Common myeloid progenitor, CD34-positive (primary cell): Measurements from ENCODE around the gene IER5. TPM values are rescaled to one million over a fixed set of nuclear protein-coding genes. Genes with fewer than 3 reads are reported as not detected.
"Not testable (repeated sequence)": the region's sequence is repeated elsewhere in the genome, so short reads cannot be mapped to it uniquely, and the experiment has no call there.

ENCODE experiments used
- CTCF ChIA-PET: fragments of 350-600 bp; sonication (Branson Sonifier 250); formaldehyde crosslinking; loops from one replicate; lab custom pipeline; 2021; ENCODE audit warnings: antibody characterized with exemption; lab: Charles Lee
- POLR2A ChIA-PET: fragments of 350-600 bp; sonication (Branson Sonifier 250); formaldehyde crosslinking; loops from one replicate; lab custom pipeline; 2021; ENCODE audit warnings: antibody characterized with exemption; lab: Charles Lee
- DNase-seq, 3 donors: peaks; one replicate each; pipeline versions ENCODE4 v3.0.0 to v3.0.0-alpha.2; 2013
- H3K27ac ChIP-seq, 2 experiments: 1 replicate in 1 of 2; 2 replicates in 1 of 2; pipeline ENCODE4 v1.7.0; 2013; ENCODE audit warnings: inconsistent platforms in 2 of 2, low read length in 2 of 2, mild to moderate bottlenecking in 2 of 2, low read depth in 1 of 2, moderate library complexity in 1 of 2; ENCODE audit not compliant: severe bottlenecking in 2 of 2, insufficient read depth in 1 of 2, poor library complexity in 1 of 2
- H3K27me3 ChIP-seq, 5 experiments: replicated peaks in 2 of 5; 1 replicate in 3 of 5; 2 replicates in 2 of 5; pipeline versions ENCODE4 v1.6.1 to v1.7.0; 2013; ENCODE audit warnings: low read length in 4 of 5, mild to moderate bottlenecking in 2 of 5, moderate library complexity in 2 of 5, inconsistent platforms in 1 of 5; ENCODE audit not compliant: insufficient read depth in 5 of 5, control insufficient read depth in 4 of 5
- H3K36me3 ChIP-seq, 4 experiments: 1 replicate in 2 of 4; 2 replicates in 2 of 4; pipeline versions ENCODE4 v1.6.1 to v1.7.0; 2013; ENCODE audit warnings: low read length in 3 of 4, control low read depth in 1 of 4, mild to moderate bottlenecking in 1 of 4; ENCODE audit not compliant: control insufficient read depth in 4 of 4, insufficient read depth in 4 of 4
- H3K4me1 ChIP-seq, 4 experiments: 1 replicate in 3 of 4; 2 replicates in 1 of 4; pipeline versions ENCODE4 v1.6.1 to v1.7.1; 2013; ENCODE audit warnings: low read length in 3 of 4, mild to moderate bottlenecking in 3 of 4, control low read depth in 1 of 4, inconsistent platforms in 1 of 4, moderate library complexity in 1 of 4; ENCODE audit not compliant: control insufficient read depth in 4 of 4, insufficient read depth in 4 of 4; ENCODE audit errors: control extremely low read depth in 1 of 4
- H3K4me3 ChIP-seq, 7 experiments: 1 replicate in 4 of 7; 2 replicates in 3 of 7; pipeline versions ENCODE4 v1.5.1 to v1.7.0; 2013; ENCODE audit warnings: mild to moderate bottlenecking in 7 of 7, low read length in 6 of 7, moderate library complexity in 6 of 7, inconsistent platforms in 2 of 7, low read depth in 2 of 7, control low read depth in 1 of 7; ENCODE audit not compliant: insufficient read depth in 4 of 7, control insufficient read depth in 1 of 7; ENCODE audit errors: extremely low read depth in 1 of 7
- H3K9me3 ChIP-seq, 5 experiments: 1 replicate in 4 of 5; 2 replicates in 1 of 5; pipeline versions ENCODE4 v1.6.1 to v1.7.1; 2013; ENCODE audit warnings: low read length in 4 of 5, mild to moderate bottlenecking in 2 of 5, inconsistent platforms in 1 of 5, low read depth in 1 of 5, moderate library complexity in 1 of 5; ENCODE audit not compliant: control insufficient read depth in 4 of 5, insufficient read depth in 2 of 5; ENCODE audit errors: control extremely low read depth in 1 of 5
- WGBS: methylation state at CpG from one replicate; pipeline ENCODE4 v1.1.5; 2013; ENCODE audit not compliant: insufficient coverage; 5-methylcytosine and 5-hydroxymethylcytosine counted together
- polyA plus RNA-seq: library from polyadenylated mRNA; unstranded; fragments of 120-200 nt; gene quantifications from one replicate; pipeline ENCODE4 v1.2.1, GENCODE V29; 2013

IER5 gene
- 19.7 TPM for polyA plus RNA-seq

DNA sequence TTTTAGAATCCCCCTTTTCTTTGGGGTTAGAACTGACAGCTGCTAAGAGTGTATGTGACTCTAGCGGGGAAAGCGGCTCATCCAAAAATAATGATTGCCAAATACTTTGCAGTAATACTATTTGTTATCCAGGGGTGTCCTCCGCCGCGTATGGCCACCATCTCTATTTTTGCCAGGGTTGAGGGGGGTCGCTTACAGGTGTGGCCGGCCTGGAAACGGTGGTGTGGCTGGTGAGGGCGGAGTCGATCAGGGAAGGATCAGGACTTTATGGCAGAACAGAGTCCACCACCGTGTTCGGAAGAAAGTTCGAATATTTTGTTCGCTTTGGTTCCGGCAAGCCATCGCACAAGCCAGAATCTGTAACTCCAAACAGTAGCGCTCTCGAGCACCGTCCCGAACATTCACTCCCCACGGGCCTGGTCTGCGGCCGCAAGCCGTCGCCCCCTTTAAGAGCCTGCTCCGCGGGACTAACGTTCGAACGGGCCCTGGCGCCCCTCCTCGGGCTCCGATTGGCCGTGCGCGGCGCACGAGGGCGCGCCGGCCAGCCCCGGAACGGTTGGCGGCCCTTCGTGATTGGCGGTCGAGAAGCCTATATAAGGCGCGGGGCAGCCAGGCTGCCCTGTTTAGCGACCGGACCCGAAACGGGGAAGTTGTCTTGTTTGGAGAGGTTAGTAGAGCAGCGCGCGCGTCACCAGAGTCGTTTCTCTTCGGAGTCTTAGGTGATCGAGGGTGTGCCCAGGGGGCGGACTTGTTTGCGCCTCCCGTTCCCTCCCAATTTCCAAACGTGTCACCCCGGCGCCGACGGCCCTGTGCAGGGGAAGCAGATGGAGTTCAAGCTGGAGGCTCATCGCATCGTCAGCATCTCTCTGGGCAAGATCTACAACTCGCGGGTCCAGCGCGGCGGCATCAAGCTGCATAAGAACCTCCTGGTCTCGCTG lies at the start of gene IER5:
Gene IER5, plus strand, starts transcription at position 622 of the 938 bp plus-strand sequence. Its CDS starts 203 bp downstream, at position 825.
- no peaks in the 10 kb centered on the region for H3K27me3 ChIP-seq
- WGBS, result 3% methylated on average over 69 of the region's 76 CpGs
- H3K4me3 ChIP-seq, result peak within 1 kb of the TSS; percentile 63 to 95 (median 86)
- H3K4me1 ChIP-seq, result peaks cover 25 to 52% (median 31%) of the 10 kb centered on the region in 4 experiments
- H3K9me3 ChIP-seq, result no peaks in the 10 kb centered on the region
- POLR2A ChIA-PET, result interaction anchor here (0.6 to 4.9 kb wide), 11 partner anchors 8 to 64 kb away, joined by 3 to 63 read pairs (median 4); no protein-coding TSS in a partner anchor
- no peaks in the 10 kb centered on the region for H3K36me3 ChIP-seq
- H3K27ac ChIP-seq, result peak within 1 kb of the TSS; percentile 67 to 86
- CTCF ChIA-PET, result interaction anchor here (1.7 to 7.4 kb wide), 4 partner anchors 15 to 75 kb away, joined by 5 to 125 read pairs (median 66); no protein-coding TSS in a partner anchor
- DNase-seq, result peak; percentile 95 to 98 (median 98)

DNA sequence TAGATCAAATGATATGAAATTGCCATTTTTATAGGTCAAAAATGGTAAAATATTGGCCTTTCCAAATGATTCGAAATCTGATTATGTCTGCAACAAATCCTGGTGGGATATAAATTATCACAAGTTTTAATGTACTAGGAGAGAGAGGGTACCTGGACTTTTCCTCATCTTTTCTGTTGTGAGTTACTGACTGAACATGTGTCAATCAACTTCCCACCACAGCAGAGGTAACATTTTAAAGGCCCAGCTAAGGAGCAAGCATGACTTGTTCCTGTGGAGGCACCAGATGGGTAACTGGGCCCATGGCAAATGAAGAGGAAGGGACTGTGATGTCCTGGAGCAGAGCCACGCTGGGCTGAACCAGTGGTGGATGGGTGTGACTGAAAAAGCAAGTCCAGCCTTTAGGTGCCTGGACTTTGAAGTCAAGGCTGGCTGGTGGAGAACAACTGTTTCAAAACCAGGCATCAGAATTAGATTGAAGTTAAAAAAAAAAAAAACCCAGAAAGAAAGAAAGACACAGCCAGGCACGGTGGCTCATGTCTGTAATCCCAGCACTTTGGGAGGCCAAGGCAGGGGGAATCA lies 48.1 kb upstream of the IER5 start:
- CTCF ChIA-PET, result interaction anchor here (1.1 to 8.2 kb wide), 6 partner anchors 15 to 128 kb away, joined by 3 to 81 read pairs (median 7); no protein-coding TSS in a partner anchor
- peaks cover 3 to 41% (median 14%) of the 10 kb centered on the region in 4 experiments for H3K4me1 ChIP-seq
- no peaks in the 10 kb centered on the region for H3K27me3 ChIP-seq
- POLR2A ChIA-PET, result no interaction called here
- H3K27ac ChIP-seq, result no peak overlapping the region
- H3K36me3 ChIP-seq, result peaks cover 0 to 10% (median 6%) of the 10 kb centered on the region in 4 experiments
- H3K4me3 ChIP-seq, result no peak overlapping the region
- 92% methylated on average over 3 of the region's 3 CpGs for WGBS
- no peaks in the 10 kb centered on the region for H3K9me3 ChIP-seq
- no peak for DNase-seq

DNA sequence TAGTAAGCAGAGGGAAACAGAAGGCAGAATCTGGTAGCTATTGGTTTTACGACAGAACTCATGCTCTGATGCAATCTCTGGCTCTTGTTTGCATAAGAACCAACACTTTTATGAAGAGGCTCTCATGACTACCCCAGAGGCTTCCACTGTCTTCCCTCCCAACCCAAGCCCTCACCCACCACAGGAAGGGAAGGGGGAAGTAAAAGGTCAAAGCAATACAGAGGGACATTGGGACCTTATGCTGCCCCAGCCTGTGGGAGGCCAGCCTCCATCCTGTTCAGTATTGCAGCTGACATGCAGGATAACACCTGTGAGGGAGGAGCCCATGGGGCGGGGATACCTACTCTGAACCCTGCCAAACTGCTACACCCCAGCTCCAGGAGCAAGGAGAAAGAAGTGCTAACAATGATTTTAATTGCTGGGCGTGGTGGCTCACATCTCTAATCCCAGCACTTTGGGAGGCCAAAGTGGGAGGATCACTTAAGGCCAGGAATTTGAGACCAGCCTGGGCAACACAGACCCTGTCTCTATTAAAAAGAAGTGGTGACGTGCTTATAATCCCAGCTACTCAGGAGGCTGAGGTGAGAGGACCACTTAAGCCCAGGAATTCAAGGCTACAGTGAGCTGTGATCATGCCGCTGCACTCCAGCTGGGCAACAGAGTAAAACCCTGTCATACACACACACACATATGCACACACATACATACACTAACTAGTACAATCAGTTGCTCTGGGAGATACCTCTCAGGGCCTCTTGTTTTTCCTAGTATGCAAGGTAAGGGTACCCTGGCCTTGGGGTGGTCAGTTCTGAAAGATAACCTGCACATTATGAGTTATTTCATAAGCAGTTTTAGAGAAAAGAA lies 45.2 kb upstream of the IER5 start:
- no peaks in the 10 kb centered on the region for H3K27me3 ChIP-seq
- POLR2A ChIA-PET, result no interaction called here
- H3K9me3 ChIP-seq, result no peaks in the 10 kb centered on the region
- CTCF ChIA-PET, result interaction anchor here (1.0 to 2.5 kb wide), 5 partner anchors 10 to 160 kb away, joined by 3 to 14 read pairs (median 4); no protein-coding TSS in a partner anchor
- H3K27ac ChIP-seq, result no peak overlapping the region
- H3K4me3 ChIP-seq, result no peak overlapping the region
- 75% methylated on average over 4 of the region's 5 CpGs for WGBS
- peaks cover 0 to 15% (median 4%) of the 10 kb centered on the region in 4 experiments for H3K36me3 ChIP-seq
- DNase-seq, result peak in 2 of 3 donors; percentile 15 to 37
- peaks cover 3 to 32% (median 10%) of the 10 kb centered on the region in 4 experiments for H3K4me1 ChIP-seq

DNA sequence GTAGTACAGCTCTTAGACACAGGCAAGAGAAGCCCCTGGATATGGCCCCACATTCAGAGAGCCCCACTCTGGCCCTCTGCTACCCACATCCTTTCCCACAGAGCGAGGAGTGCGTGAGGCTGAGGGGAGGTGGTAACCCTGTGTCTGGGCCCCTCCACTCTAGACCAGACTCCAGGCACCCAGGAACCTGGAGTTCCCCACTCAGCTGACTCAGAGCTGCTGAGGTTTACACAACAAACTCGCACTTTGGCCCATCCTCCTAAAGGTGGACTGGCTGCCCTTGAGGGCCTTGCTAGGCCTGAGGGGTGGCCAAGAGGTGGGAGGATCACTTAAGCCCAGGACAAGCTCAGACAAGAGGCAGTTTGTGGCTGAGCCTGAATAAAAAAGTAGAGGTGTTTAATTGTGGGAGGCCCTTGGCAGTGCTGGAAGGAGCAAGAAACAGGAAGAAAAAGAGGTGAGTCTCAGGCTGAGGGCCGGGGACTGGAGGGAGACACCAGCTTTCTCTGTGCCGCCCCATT lies 44.0 kb upstream of the IER5 start:
- Histone ChIP-seq H3K9me3 (no peaks in the 10 kb centered on the region), H3K27me3 (no peaks in the 10 kb centered on the region), H3K27ac (no peak overlapping the region), H3K4me1 (peaks cover 3 to 37% (median 10%) of the 10 kb centered on the region in 4 experiments), H3K36me3 (peaks cover 0 to 11% (median 3%) of the 10 kb centered on the region in 4 experiments), H3K4me3 (no peak overlapping the region)
- 76% methylated on average over 2 of the region's 5 CpGs for WGBS
- peak in 2 of 3 donors; percentile 29 to 41 for DNase-seq
- CTCF ChIA-PET, result interaction anchor here (2.5 kb wide), 1 partner anchor 98 kb away, joined by 14 read pairs; no protein-coding TSS in a partner anchor
- POLR2A ChIA-PET, result no interaction called here

DNA sequence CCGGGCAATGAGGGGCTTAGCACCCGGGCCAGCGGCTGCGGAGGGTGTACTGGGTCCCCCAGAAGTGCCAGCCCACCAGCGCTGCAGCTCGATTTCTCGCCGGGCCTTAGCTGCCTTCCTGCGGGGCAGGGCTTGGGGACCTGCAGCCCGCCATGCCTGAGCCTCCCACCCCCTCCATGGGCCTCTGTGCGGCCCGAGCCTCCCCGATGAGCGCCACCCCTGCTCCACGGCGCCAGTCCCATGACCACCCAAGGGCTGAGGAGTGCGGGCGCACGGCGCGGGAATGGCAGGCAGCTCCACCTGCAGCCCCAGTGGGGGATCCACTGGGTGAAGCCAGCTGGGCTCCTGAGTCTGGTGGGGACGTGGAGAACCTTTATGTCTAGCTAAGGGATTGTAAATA lies 42.6 kb upstream of the IER5 start:
- H3K27me3 ChIP-seq, POLR2A ChIA-PET, H3K4me3 ChIP-seq, DNase-seq, H3K9me3 ChIP-seq, H3K27ac ChIP-seq: not testable (repeated sequence)
- peaks cover 3 to 37% (median 10%) of the 10 kb centered on the region in 4 experiments for H3K4me1 ChIP-seq
- WGBS, result 99% methylated on average over 19 of the region's 22 CpGs
- CTCF ChIA-PET, result interaction anchor here (0.9 to 1.4 kb wide), 3 partner anchors 10 to 107 kb away, joined by 3 read pairs; no protein-coding TSS in a partner anchor
- H3K36me3 ChIP-seq, result peaks cover 0 to 16% (median 3%) of the 10 kb centered on the region in 4 experiments

DNA sequence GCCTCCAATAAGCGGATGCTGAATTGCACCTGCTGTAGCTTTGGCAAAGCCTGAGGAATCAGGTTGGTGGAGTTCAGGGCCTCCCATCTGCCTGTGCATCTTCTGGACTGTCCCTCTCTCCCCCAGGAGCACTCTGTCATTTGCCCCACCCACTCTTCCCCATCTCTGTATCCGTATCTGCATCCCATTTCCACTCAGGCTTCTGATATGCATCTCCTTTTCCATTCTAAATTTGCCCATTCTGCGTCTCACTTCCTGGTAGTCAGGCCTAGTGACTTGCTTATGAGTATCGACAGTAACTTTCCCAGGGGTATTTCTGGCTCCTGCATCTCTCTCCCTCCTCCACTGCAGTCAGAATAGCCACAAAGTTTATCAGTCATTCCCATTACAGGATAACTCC lies 39.1 kb upstream of the IER5 start:
- POLR2A ChIA-PET, result no interaction called here
- 95% methylated on average over 4 of the region's 4 CpGs for WGBS

More for the DNA sequence above, 39.1 kb upstream of the IER5 start:
- Histone ChIP-seq H3K36me3 (peaks cover 0 to 30% (median 8%) of the 10 kb centered on the region in 4 experiments), H3K4me3 (no peak overlapping the region), H3K27ac (no peak overlapping the region), H3K27me3 (no peaks in the 10 kb centered on the region), H3K4me1 (peaks cover 0 to 15% (median 1%) of the 10 kb centered on the region in 4 experiments), H3K9me3 (no peaks in the 10 kb centered on the region)
- no peak for DNase-seq
- CTCF ChIA-PET, result no interaction called here
